IMR-90 (cell line): ENCODE data around the gene MALAT1. TPM values are rescaled to one million over a fixed set of nuclear protein-coding genes. Genes with fewer than 3 reads are reported as not detected.

Experiments used
- ATAC-seq: fragments of 200-7000 bp; cut with Tn5 transposase; 2 replicates; pipeline ENCODE4 v1.9.1; 2020; ENCODE audit warnings: low read depth, mild to moderate bottlenecking, moderate library complexity
- BruUV-seq: library from RNA; stranded (reverse); fragments of 400-500 nt; replicated peaks from 2 replicates; lab custom pipeline; 2021; lab: Mats Ljungman, UMichigan
- CTCF ChIA-PET: fragments of 300-600 bp; formaldehyde crosslinking; extraction: SDS; loops from one replicate; lab custom pipeline; 2021; ENCODE audit warnings: antibody characterized with exemption; lab: Yijun Ruan, JAX
- POLR2A ChIA-PET: fragments of 300-600 bp; sonication (Branson Sonifier 250); formaldehyde crosslinking; loops from one replicate; lab custom pipeline; 2022; ENCODE audit warnings: antibody characterized with exemption; ENCODE audit not compliant: unreplicated experiment; lab: Charles Lee
- DNase-seq: peaks from one replicate; pipeline ENCODE4 v3.0.0; 2013
- H2AFZ ChIP-seq: replicated peaks from 2 replicates; pipeline ENCODE3; 2013; ENCODE audit warnings: low read length, mild to moderate bottlenecking; ENCODE audit not compliant: poor library complexity
- H2AK5ac ChIP-seq: 2 replicates; pipeline ENCODE4 v1.6.1; 2013; ENCODE audit warnings: low read depth, low read length, inconsistent platforms
- H2AK9ac ChIP-seq: replicated peaks from 2 replicates; pipeline ENCODE3; 2013; ENCODE audit warnings: mild to moderate bottlenecking, low read depth, low read length, moderate library complexity; ENCODE audit not compliant: poor library complexity
- H2BK120ac ChIP-seq: 2 replicates; pipeline ENCODE4 v1.6.1; 2013; ENCODE audit warnings: low read depth, low read length, inconsistent platforms
- H2BK15ac ChIP-seq: 3 replicates; pipeline ENCODE4 v1.6.1; 2013; ENCODE audit warnings: low read depth, low read length, inconsistent platforms
- H2BK20ac ChIP-seq: 2 replicates; pipeline ENCODE4 v1.6.1; 2013; ENCODE audit warnings: low read depth, mild to moderate bottlenecking, inconsistent platforms, low read length, moderate library complexity
- H2BK5ac ChIP-seq: 2 replicates; pipeline ENCODE4 v1.6.1; 2013; ENCODE audit warnings: mild to moderate bottlenecking, low read depth, low read length, inconsistent platforms; ENCODE audit not compliant: poor library complexity, severe bottlenecking
- H3K14ac ChIP-seq: replicated peaks from 2 replicates; pipeline ENCODE4 v1.6.1; 2013; ENCODE audit warnings: low read depth, low read length, inconsistent platforms
- H3K18ac ChIP-seq: 2 replicates; pipeline ENCODE4 v1.6.1; 2013; ENCODE audit warnings: low read depth, low read length, control low read depth
- H3K23ac ChIP-seq: 2 replicates; pipeline ENCODE4 v1.6.1; 2013; ENCODE audit warnings: low read depth, low read length, inconsistent platforms
- H3K27ac ChIP-seq: 2 replicates; pipeline ENCODE4 v1.5.1; 2013; ENCODE audit warnings: mild to moderate bottlenecking, control low read depth, low read length; ENCODE audit not compliant: insufficient read depth
- H3K27me3 ChIP-seq: 2 replicates; pipeline ENCODE4 v1.6.1; 2013; ENCODE audit warnings: low read length; ENCODE audit not compliant: control insufficient read depth, insufficient read depth
- H3K36me3 ChIP-seq: 2 replicates; pipeline ENCODE4 v1.6.1; 2013; ENCODE audit warnings: low read length, mixed read lengths; ENCODE audit not compliant: control insufficient read depth, insufficient read depth
- H3K4ac ChIP-seq: 2 replicates; pipeline ENCODE4 v1.6.1; 2013; ENCODE audit warnings: low read depth, low read length, inconsistent platforms
- H3K4me1 ChIP-seq: 2 replicates; pipeline ENCODE4 v1.6.1; 2013; ENCODE audit warnings: low read length, mixed read lengths; ENCODE audit not compliant: control insufficient read depth, insufficient read depth
- H3K4me2 ChIP-seq: 2 replicates; pipeline ENCODE4 v1.6.1; 2013; ENCODE audit warnings: low read depth, mild to moderate bottlenecking, control low read depth, low read length, moderate library complexity
- H3K4me3 ChIP-seq: 2 replicates; pipeline ENCODE4 v1.5.1; 2013; ENCODE audit warnings: low read depth, mild to moderate bottlenecking, control low read depth, low read length, moderate library complexity; ENCODE audit not compliant: insufficient read depth
- H3K56ac ChIP-seq: 2 replicates; pipeline ENCODE4 v1.6.1; 2013; ENCODE audit warnings: low read length, inconsistent platforms; ENCODE audit not compliant: insufficient read depth; ENCODE audit errors: extremely low read depth
- H3K79me1 ChIP-seq, 2 experiments: 2 replicates each; pipeline ENCODE4 v1.6.1; 2013; ENCODE audit warnings: low read length in 2 of 2, inconsistent platforms in 1 of 2, low read depth in 1 of 2
- H3K9ac ChIP-seq: 2 replicates; pipeline ENCODE4 v1.6.1; 2013; ENCODE audit warnings: low read depth, low read length, control low read depth
- H3K9me1 ChIP-seq: 2 replicates; pipeline ENCODE4 v1.6.1; 2013; ENCODE audit warnings: low read length, inconsistent platforms; ENCODE audit not compliant: insufficient read depth
- H3K9me3 ChIP-seq: 2 replicates; pipeline ENCODE4 v1.6.1; 2013; ENCODE audit warnings: low read length; ENCODE audit not compliant: control insufficient read depth, insufficient read depth
- H4K20me1 ChIP-seq: 2 replicates; pipeline ENCODE4 v1.6.1; 2013; ENCODE audit warnings: low read length, inconsistent platforms; ENCODE audit not compliant: insufficient read depth
- H4K5ac ChIP-seq: 2 replicates; pipeline ENCODE4 v1.6.1; 2013; ENCODE audit warnings: mild to moderate bottlenecking, low read depth, low read length, control low read depth
- H4K8ac ChIP-seq, 2 experiments: 2 replicates each; pipeline ENCODE4 v1.6.1; 2013; ENCODE audit warnings: low read depth in 2 of 2, low read length in 2 of 2, control low read depth in 1 of 2, inconsistent platforms in 1 of 2
- H4K91ac ChIP-seq: 2 replicates; pipeline ENCODE4 v1.6.1; 2013; ENCODE audit warnings: low read depth, low read length, inconsistent platforms; ENCODE audit not compliant: insufficient read depth
- BHLHE40 ChIP-seq: fragments of 150-350 bp; IDR thresholded peaks from 2 replicates; pipeline ENCODE4 v1.6.1; 2016; ENCODE audit warnings: mild to moderate bottlenecking, low read depth, low read length
- CEBPB ChIP-seq: IDR thresholded peaks from 2 replicates; pipeline ENCODE4 v1.6.1; 2012; ENCODE audit warnings: low read depth, low read length, improper control_type of control experiment
- CHD1 ChIP-seq: IDR thresholded peaks from 2 replicates; pipeline ENCODE4 v1.6.1; 2012; ENCODE audit warnings: low read depth, low read length, improper control_type of control experiment
- ELK1 ChIP-seq: fragments of 150-350 bp; IDR thresholded peaks from 2 replicates; pipeline ENCODE4 v1.6.1; 2016; ENCODE audit warnings: low read depth, mild to moderate bottlenecking, low read length, moderate library complexity, borderline replicate concordance
- FOS ChIP-seq: fragments of 150-350 bp; IDR thresholded peaks from 2 replicates; pipeline ENCODE4 v1.6.1; 2016; ENCODE audit warnings: low read depth, low read length
- MAFK ChIP-seq: IDR thresholded peaks from 2 replicates; pipeline ENCODE4 v1.6.1; 2012; ENCODE audit warnings: low read depth, low read length, improper control_type of control experiment
- MAZ ChIP-seq: IDR thresholded peaks from 2 replicates; pipeline ENCODE4 v1.6.1; 2012; ENCODE audit warnings: low read depth, mild to moderate bottlenecking, low read length, improper control_type of control experiment, moderate library complexity, borderline replicate concordance
- MXI1 ChIP-seq: IDR thresholded peaks from 2 replicates; pipeline ENCODE4 v1.6.1; 2012; ENCODE audit warnings: low read depth, mild to moderate bottlenecking, low read length, moderate library complexity, borderline replicate concordance
- NFE2L2 ChIP-seq: fragments of 150-350 bp; IDR thresholded peaks from 2 replicates; pipeline ENCODE4 v1.6.1; 2016; ENCODE audit warnings: low read depth, mild to moderate bottlenecking, low read length
- POLR2A ChIP-seq: IDR thresholded peaks from 2 replicates; pipeline ENCODE4 v1.6.1; 2012; ENCODE audit warnings: mild to moderate bottlenecking, low read depth, low read length
- RAD21 ChIP-seq: IDR thresholded peaks from 2 replicates; pipeline ENCODE4 v1.6.1; 2012; ENCODE audit warnings: low read length, improper control_type of control experiment
- RCOR1 ChIP-seq: IDR thresholded peaks from 2 replicates; pipeline ENCODE4 v1.6.1; 2012; ENCODE audit warnings: mild to moderate bottlenecking, low read length, improper control_type of control experiment; ENCODE audit not compliant: insufficient replicate concordance
- RFX5 ChIP-seq: IDR thresholded peaks from 2 replicates; pipeline ENCODE4 v1.8.0; 2012; ENCODE audit warnings: low read depth, mild to moderate bottlenecking, low read length, moderate library complexity
- SMC3 ChIP-seq: fragments of 150-350 bp; IDR thresholded peaks from 2 replicates; pipeline ENCODE4 v1.6.1; 2016; ENCODE audit warnings: low read depth, mild to moderate bottlenecking, antibody characterized with exemption, low read length, moderate library complexity
- USF2 ChIP-seq: fragments of 150-350 bp; IDR thresholded peaks from 2 replicates; pipeline ENCODE4 v1.6.1; 2017; ENCODE audit warnings: mild to moderate bottlenecking, antibody characterized with exemption, low read length, low read depth
- WGBS, 2 experiments: methylation state at CpG; one replicate each; pipeline versions ENCODE4 v1.1.5 to v1.1.7; 2013; ENCODE audit warnings: missing lambda C conversion rate in 2 of 2; ENCODE audit not compliant: insufficient read length in 1 of 2; ENCODE audit errors: extremely low coverage in 2 of 2; 5-methylcytosine and 5-hydroxymethylcytosine counted together
- dilution Hi-C: fragments of 300-500 bp; cut with HindIII; formaldehyde crosslinking; loops from one replicate; pipeline ENCODE4 v1.14.3; 2018; ENCODE audit warnings: low sequenced_read_pairs; ENCODE audit not compliant: unreplicated experiment
- in situ Hi-C: fragments of 300-500 bp; cut with MboI; formaldehyde crosslinking; loops from 3 replicates; pipeline ENCODE4 v1.14.3; 2019; ENCODE audit warnings: low sequenced_read_pairs, inconsistent platforms, mixed read lengths
- intact Hi-C: fragments of 100-400 bp; cut with micrococcal nuclease; formaldehyde crosslinking; loops from 2 replicates; pipeline ENCODE4 v1.10.0; 2022
- polyA plus RNA-seq, 3 experiments: library from polyadenylated mRNA; depleted of rRNA; stranded (reverse); fragments of >200 nt; gene quantifications; 2 replicates each; pipeline ENCODE4 v1.2.3, GENCODE V29; 2012; ENCODE audit warnings: low replicate concordance in 1 of 3
- total RNA-seq: library from RNA; depleted of rRNA; stranded (reverse); fragments of >200 nt; gene quantifications from 2 replicates; pipeline ENCODE4 v1.2.3, GENCODE V29; 2012

Gene MALAT1
- total and polyA plus RNA-seq, 2 of the 4 experiments (the other 2 are of a cell fraction): 636 to 3,569 TPM

DNA sequence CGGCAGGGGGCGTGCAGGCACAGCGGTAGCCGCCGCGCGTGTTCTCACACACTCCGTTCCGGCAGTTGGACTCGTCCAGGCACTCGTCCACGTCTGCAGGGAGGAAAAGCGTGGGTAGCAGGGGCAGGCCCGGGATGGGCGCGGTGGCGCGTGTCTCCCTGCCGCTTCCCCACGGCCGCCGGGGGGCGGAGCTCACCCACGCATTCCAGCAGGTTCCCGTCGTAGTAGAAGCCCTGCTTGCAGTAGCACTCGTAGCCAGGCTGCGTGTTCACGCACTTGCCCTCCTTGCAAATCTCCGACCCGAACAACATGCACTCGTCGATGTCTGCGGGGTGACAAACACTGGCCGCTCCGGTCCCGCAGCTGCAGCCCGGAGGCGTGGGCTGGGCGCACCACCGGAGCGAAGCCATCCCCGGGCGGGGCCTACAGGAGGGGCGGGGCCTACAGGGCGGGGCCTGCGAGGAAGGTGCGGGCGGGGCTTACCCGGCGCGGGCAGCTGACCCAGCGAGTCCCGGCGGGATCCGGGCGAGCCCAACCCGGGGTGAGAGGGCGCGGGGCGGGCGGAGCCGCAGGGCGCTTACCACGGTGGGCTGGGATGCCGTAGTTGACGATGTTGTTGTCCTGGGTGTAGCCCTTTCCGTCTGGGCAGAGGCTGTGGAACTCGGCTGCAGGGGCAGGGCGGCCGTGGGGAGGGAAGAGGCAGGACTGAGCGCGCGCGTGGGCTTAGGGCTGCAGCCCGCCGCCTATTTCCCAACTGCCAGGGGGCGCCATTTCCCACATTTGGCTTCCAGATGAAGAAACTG lies 41.6 kb downstream of the MALAT1 start:
- Histone ChIP-seq H2AK5ac (peak overlapping the region; percentile 63; the same call in 1 of the 2 replicates), H2BK20ac (no peak overlapping the region), H3K27me3 (no peaks in the 10 kb centered on the region), H2BK15ac (no peak overlapping the region), H4K8ac (peak overlapping the region; percentile 3 to 82; a peak in 3 of 4 replicates), H3K14ac (0 out of 2 replicates have a peak overlapping the region, but pooled peaks have one; percentile 5), H3K9me1 (no peaks in the 10 kb centered on the region; the same call in 1 of the 2 replicates), H3K4me1 (peaks cover 5% of the 10 kb centered on the region; the same call in 1 of the 2 replicates), H2AK9ac (peak overlapping the region; percentile 96), H3K23ac (peak overlapping the region; percentile 85; the same call in 1 of the 2 replicates), H2BK120ac (peak overlapping the region; percentile 79), H4K20me1 (peaks cover 14% of the 10 kb centered on the region; the same call in 1 of the 2 replicates), H4K91ac (no peak overlapping the region; the same call in 1 of the 2 replicates), H2BK5ac (peak overlapping the region; percentile 78), H3K4me2 (peak overlapping the region; percentile 93), H3K36me3 (peaks cover 42% of the 10 kb centered on the region), H2AFZ (peak overlapping the region; percentile 100), H3K56ac (0 out of 2 replicates have a peak overlapping the region, but pooled peaks have one; percentile 24), H3K18ac (no peak overlapping the region), H3K9ac (peak overlapping the region; percentile 45; the same call in 1 of the 2 replicates), H3K4ac (peak overlapping the region; percentile 88), H3K9me3 (no peaks in the 10 kb centered on the region), H3K27ac (peak overlapping the region; percentile 73), H3K79me1 (peaks cover 0 to 14% of the 10 kb centered on the region in 2 experiments; a peak in 3 of 4 replicates), H3K4me3 (peak overlapping the region; percentile 59), H4K5ac (no peak overlapping the region)
- WGBS, 2 experiments: 1% methylated on average over 29 of the region's 78 CpGs; no CpG with 5 or more reads in 1 of the 2 experiments
- DNase-seq (peak; percentile 82), ATAC-seq (peak; percentile 94)
- in situ Hi-C loops: no loop called here
- ChIA-PET CTCF (interaction anchor here (0.7 to 2.8 kb wide), 9 partner anchors 9 to 80 kb away, joined by 3 to 15 read pairs (median 7); partner anchors contain the start of genes FAM89B, SCYL1 and ZNRD2), POLR2A (interaction anchor here (0.5 to 0.6 kb wide), 2 partner anchors 10 to 47 kb away, joined by 3 to 4 read pairs; no protein-coding TSS in a partner anchor)
- intact Hi-C loops: loop anchor here (1.0 kb wide), 2 partner anchors 17 to 30 kb away; partner anchors contain the start of gene ZNRD2
- dilution Hi-C loops: no loop called here
- no TSS peak for BruUV-seq
- no peak for TF ChIP-seq NFE2L2
- TF ChIP-seq SMC3: peak; percentile 83
- TF ChIP-seq CHD1: no peak
- TF ChIP-seq RCOR1: peak; percentile 4
- no peak for TF ChIP-seq POLR2A
- TF ChIP-seq FOS: no peak
- no peak for TF ChIP-seq RFX5
- TF ChIP-seq RAD21: peak; percentile 77
- TF ChIP-seq MAZ: peak; percentile 38; the same call in 1 of the 2 replicates
- TF ChIP-seq MXI1: peak; percentile 86; the same call in 1 of the 2 replicates
- peak; percentile 72 for TF ChIP-seq BHLHE40
- peak; percentile 49 for TF ChIP-seq CEBPB
- TF ChIP-seq ELK1: no peak
- peak; percentile 42; the same call in 1 of the 2 replicates for TF ChIP-seq USF2
- no peak for TF ChIP-seq MAFK
